Measurements from ENCODE around the gene FOXL3.
"Not testable (repeated sequence)": the region's sequence is repeated elsewhere in the genome, so short reads cannot be mapped to it uniquely, and the experiment has no call there.

The FOXL3 gene

GRCh38 chr7:255721-256361 is 34.1 kb upstream of the FOXL3 start:
- no peak for DNase-seq

GRCh38 chr7:256461-256940 is 33.5 kb upstream of the FOXL3 start:
- DNase-seq, result no peak

- DNase-seq, result no peak
Observed at GRCh38 chr7:256981-257646, 32.9 kb upstream of the FOXL3 start.

- DNase-seq, result no peak
Observed at GRCh38 chr7:257647-257992, 32.4 kb upstream of the FOXL3 start.

- DNase-seq, result no peak
Observed at GRCh38 chr7:258476-259190, 31.3 kb upstream of the FOXL3 start.

GRCh38 chr7:259191-259505 is 30.8 kb upstream of the FOXL3 start:
- DNase-seq, result no peak

- DNase-seq, result no peak
Observed at GRCh38 chr7:259751-260405, 30.1 kb upstream of the FOXL3 start.

GRCh38 chr7:260441-261281 is 29.3 kb upstream of the FOXL3 start:
- no peak for DNase-seq

GRCh38 chr7:261341-262250 is 28.4 kb upstream of the FOXL3 start:
- no peak for DNase-seq

- DNase-seq, result no peak
Observed at GRCh38 chr7:262251-262572, 27.8 kb upstream of the FOXL3 start.

GRCh38 chr7:262631-263311 is 27.2 kb upstream of the FOXL3 start:
- not testable (repeated sequence) for DNase-seq

GRCh38 chr7:263483-264351 is 26.3 kb upstream of the FOXL3 start:
- DNase-seq, result not testable (repeated sequence)

- DNase-seq, result no peak
Observed at GRCh38 chr7:264541-265191, 25.3 kb upstream of the FOXL3 start.

- no peak for DNase-seq
Observed at GRCh38 chr7:265192-265997, 24.6 kb upstream of the FOXL3 start.

- DNase-seq, result no peak
Observed at GRCh38 chr7:265998-266850, 23.7 kb upstream of the FOXL3 start.

GRCh38 chr7:266851-267840 is 22.8 kb upstream of the FOXL3 start:
- DNase-seq, result no peak

GRCh38 chr7:268991-269390 is 21.0 kb upstream of the FOXL3 start:
- no peak for DNase-seq
